ENCODE data around the gene SMG6.

DNA sequence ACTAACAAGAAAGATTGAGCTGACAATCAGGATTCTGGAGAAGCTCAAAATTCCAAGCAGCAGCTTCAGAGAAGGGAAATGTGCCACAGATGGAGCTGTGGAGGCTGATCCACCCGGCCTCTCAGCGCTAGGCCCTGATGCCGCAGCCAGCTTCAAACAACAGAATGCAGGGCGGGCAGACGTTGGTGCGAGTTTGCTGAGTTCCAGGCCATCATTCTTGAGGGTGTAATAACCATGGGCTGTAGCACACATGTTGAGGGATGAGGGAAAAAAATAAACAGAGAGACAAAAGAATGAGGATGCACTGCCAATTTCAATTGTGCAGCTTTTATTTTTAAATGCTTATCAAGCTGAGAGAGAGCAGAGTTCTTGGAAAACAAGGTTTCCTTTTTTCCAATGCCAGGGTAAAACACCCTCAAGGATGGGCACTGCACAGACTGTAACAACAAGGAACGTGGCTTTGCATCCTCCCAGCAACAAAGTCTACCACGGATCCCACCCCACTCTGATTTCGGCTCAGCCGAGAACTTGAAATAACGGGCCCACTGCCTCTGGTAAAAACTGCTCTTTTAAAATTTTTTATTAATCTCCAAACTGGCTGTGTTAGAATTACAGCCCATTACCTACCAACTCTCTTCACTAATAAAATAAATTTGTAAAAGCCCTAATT is 90.2 kb downstream of the SMG6 start:
- TF ChIP-seq, protein P1, sequence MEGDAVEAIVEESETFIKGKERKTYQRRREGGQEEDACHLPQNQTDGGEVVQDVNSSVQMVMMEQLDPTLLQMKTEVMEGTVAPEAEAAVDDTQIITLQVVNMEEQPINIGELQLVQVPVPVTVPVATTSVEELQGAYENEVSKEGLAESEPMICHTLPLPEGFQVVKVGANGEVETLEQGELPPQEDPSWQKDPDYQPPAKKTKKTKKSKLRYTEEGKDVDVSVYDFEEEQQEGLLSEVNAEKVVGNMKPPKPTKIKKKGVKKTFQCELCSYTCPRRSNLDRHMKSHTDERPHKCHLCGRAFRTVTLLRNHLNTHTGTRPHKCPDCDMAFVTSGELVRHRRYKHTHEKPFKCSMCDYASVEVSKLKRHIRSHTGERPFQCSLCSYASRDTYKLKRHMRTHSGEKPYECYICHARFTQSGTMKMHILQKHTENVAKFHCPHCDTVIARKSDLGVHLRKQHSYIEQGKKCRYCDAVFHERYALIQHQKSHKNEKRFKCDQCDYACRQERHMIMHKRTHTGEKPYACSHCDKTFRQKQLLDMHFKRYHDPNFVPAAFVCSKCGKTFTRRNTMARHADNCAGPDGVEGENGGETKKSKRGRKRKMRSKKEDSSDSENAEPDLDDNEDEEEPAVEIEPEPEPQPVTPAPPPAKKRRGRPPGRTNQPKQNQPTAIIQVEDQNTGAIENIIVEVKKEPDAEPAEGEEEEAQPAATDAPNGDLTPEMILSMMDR (IDR thresholded peaks at IDR 0.05; ENCODE audit: insufficient read depth, low read depth, low read length): no peak
- no peak for TF ChIP-seq EZH2 (IDR thresholded peaks at IDR 0.05; ENCODE audit: insufficient read depth, low read length)

Measured in astrocyte (in vitro differentiated cells and primary cell).